Ishikawa (cell line): ENCODE data around the gene B3GLCT.

Source experiments
- CEBPB ChIP-seq: IDR thresholded peaks from 2 replicates; pipeline ENCODE4 v1.6.1; 2012
- CREB1 ChIP-seq: IDR thresholded peaks from 2 replicates; pipeline ENCODE4 v1.6.1; 2012; ENCODE audit warnings: low read depth
- EGR1 ChIP-seq: IDR thresholded peaks from 2 replicates; pipeline ENCODE4 v1.6.1; 2012
- EP300 ChIP-seq: IDR thresholded peaks from 2 replicates; pipeline ENCODE4 v1.6.1; 2012; ENCODE audit warnings: borderline replicate concordance
- FOXM1 ChIP-seq: IDR thresholded peaks from 2 replicates; pipeline ENCODE4 v1.6.1; 2012; ENCODE audit warnings: low read depth, borderline replicate concordance
- NFIC ChIP-seq: IDR thresholded peaks from 2 replicates; pipeline ENCODE4 v1.6.1; 2012
- RAD21 ChIP-seq: IDR thresholded peaks from 2 replicates; pipeline ENCODE4 v1.6.1; 2012; ENCODE audit warnings: low read depth
- REST ChIP-seq: IDR thresholded peaks from 2 replicates; pipeline ENCODE4 v1.6.1; 2012; ENCODE audit warnings: low read depth, mild to moderate bottlenecking
- TAF1 ChIP-seq: IDR thresholded peaks from 2 replicates; pipeline ENCODE4 v1.6.1; 2012; ENCODE audit warnings: low read depth, mild to moderate bottlenecking
- TCF12 ChIP-seq: IDR thresholded peaks from 2 replicates; pipeline ENCODE4 v1.6.1; 2012; ENCODE audit warnings: low read depth
- TEAD4 ChIP-seq: IDR thresholded peaks from 2 replicates; pipeline ENCODE4 v1.6.1; 2012
- YY1 ChIP-seq: IDR thresholded peaks from 2 replicates; pipeline ENCODE4 v1.6.1; 2012; ENCODE audit warnings: low read depth
- ZBTB7A ChIP-seq: IDR thresholded peaks from 2 replicates; pipeline ENCODE4 v1.6.1; 2012; ENCODE audit warnings: low read depth
- TF ChIP-seq, protein P1 (sequence below): IDR thresholded peaks from 2 replicates; pipeline ENCODE4 v1.6.1; 2012
- TF ChIP-seq, protein P2 (sequence below): IDR thresholded peaks from 2 replicates; pipeline ENCODE4 v1.6.1; 2012

Gene B3GLCT

DNA sequence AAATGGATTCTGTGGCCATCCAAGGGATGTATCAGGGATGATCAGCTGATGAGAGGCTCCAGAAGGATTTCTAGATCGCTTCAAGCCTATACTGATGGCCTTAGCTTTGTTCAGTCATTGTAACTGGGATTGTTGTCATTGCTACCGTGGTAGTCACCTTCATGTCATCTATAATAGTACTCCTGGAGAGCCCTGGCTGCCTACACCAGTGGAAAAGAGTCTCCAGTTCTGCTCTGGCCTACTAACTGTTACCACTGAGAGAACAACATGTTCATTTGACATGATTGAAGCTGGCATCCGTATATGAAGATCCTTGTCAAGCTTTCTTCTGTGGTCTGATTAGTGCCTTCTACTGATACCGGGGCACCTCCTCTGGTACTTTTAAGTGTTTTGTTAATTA is 131.3 kb downstream of the B3GLCT start:
- TF ChIP-seq EP300 (no peak), CREB1 (no peak), FOXM1 (no peak), REST (no peak), TCF12 (no peak), NFIC (no peak), EGR1 (no peak), YY1 (no peak), TEAD4 (no peak), TAF1 (no peak), ZBTB7A (no peak)
- TF ChIP-seq, protein P1, sequence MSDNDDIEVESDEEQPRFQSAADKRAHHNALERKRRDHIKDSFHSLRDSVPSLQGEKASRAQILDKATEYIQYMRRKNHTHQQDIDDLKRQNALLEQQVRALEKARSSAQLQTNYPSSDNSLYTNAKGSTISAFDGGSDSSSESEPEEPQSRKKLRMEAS, result no peak
- TF ChIP-seq, protein P2, sequence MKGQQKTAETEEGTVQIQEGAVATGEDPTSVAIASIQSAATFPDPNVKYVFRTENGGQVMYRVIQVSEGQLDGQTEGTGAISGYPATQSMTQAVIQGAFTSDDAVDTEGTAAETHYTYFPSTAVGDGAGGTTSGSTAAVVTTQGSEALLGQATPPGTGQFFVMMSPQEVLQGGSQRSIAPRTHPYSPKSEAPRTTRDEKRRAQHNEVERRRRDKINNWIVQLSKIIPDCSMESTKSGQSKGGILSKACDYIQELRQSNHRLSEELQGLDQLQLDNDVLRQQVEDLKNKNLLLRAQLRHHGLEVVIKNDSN, result no peak

DNA sequence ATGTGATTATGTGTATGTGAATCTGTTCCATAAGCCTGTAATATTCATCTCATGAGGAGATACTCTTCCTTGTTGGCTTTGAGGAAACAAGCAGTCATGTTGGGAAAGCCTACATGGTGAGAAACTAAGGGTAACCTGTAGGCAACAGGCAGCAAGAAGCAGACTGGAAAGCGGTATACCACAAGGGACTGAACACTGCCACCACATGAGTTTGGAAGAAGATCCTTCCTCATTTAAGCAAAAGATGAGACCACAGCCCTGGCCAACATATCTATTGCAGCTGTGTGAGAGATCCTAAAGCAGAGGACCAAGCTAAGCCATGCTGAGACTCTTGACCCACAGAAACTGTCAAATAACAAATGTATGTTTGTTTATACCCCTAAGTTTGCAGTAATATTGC is 134.8 kb downstream of the B3GLCT start:
- TF ChIP-seq CEBPB (no peak), NFIC (no peak), CREB1 (no peak), TCF12 (no peak), TAF1 (no peak), EP300 (no peak), YY1 (no peak), EGR1 (no peak), REST (no peak)
- TF ChIP-seq, protein P2, result no peak

- TF ChIP-seq RAD21 (no peak), EP300 (no peak), NFIC (no peak), TCF12 (no peak), REST (no peak), CREB1 (no peak), YY1 (no peak), FOXM1 (no peak), EGR1 (no peak)
- TF ChIP-seq, protein P2, result no peak
Measured at GRCh38 chr13:31334994-31335557, 135.3 kb downstream of the B3GLCT start.

DNA sequence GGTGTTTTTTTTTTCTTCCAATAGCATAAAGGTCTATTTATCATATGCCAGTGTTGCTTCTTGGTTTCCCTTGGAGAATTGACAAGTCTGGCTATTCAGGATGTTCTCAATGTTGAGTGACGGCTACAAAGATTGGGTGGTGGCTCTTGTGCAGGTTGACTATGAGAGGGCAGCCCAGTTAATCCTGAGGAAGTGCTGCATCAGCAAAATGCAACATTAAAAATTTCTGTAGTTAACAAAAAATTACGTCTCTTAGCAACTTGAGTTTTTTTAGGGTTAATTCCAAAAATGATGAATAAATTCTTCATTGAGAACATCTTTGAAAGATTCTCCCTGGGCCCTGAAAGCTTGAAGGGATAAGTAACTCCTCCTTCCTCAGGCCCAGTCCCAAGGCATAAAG is 147.1 kb downstream of the B3GLCT start:
- TF ChIP-seq FOXM1 (no peak), EP300 (no peak), RAD21 (no peak)

- TF ChIP-seq, protein P1, result no peak
- no peak for TF ChIP-seq NFIC
- TF ChIP-seq TEAD4, result no peak
- TF ChIP-seq EGR1, result no peak
- TF ChIP-seq ZBTB7A, result no peak
- TF ChIP-seq CREB1, result no peak
- no peak for TF ChIP-seq TAF1
- TF ChIP-seq TCF12, result no peak
- TF ChIP-seq, protein P2, result no peak
- no peak for TF ChIP-seq CEBPB
- TF ChIP-seq RAD21, result no peak
- no peak for TF ChIP-seq FOXM1
Measured at GRCh38 chr13:31349156-31349555, 149.4 kb downstream of the B3GLCT start.
